HEK293 (cell line): ENCODE measurements around the gene FAM136A.
"Not testable (repeated sequence)": the region's sequence is repeated elsewhere in the genome, so short reads cannot be mapped to it uniquely, and the experiment has no call there.

Source experiments
- CTCF ChIA-PET: fragments of 350-600 bp; formaldehyde crosslinking; extraction: SDS; loops from one replicate; lab custom pipeline; 2021; ENCODE audit warnings: antibody characterized with exemption; lab: Yijun Ruan, JAX
- POLR2A ChIA-PET: fragments of 300-600 bp; formaldehyde crosslinking; extraction: SDS; loops from one replicate; lab custom pipeline; 2020; ENCODE audit warnings: antibody characterized with exemption, inconsistent platforms; lab: Yijun Ruan, JAX
- H3K27ac ChIP-seq: fragments of 200-500 bp; sonication (Bioruptor generic); 2 replicates; pipeline ENCODE4 v1.5.1; 2014; ENCODE audit warnings: low read depth, low read length, control low read depth, inconsistent platforms; ENCODE audit errors: extremely low read depth
- H3K36me3 ChIP-seq, 2 experiments: fragments of 200-500 bp in 1 of 2; sonication (Bioruptor generic) in 1 of 2; 1 replicate in 1 of 2; 2 replicates in 1 of 2; pipeline ENCODE4 v1.5.1; 2014 to 2017; ENCODE audit warnings: inconsistent platforms in 2 of 2, low read length in 2 of 2; ENCODE audit not compliant: control insufficient read depth in 2 of 2, insufficient read depth in 1 of 2
- H3K4me1 ChIP-seq: fragments of 200-500 bp; sonication (Bioruptor generic); 2 replicates; pipeline ENCODE4 v1.5.1; 2014; ENCODE audit warnings: mild to moderate bottlenecking, low read length, inconsistent platforms; ENCODE audit not compliant: control insufficient read depth, insufficient read depth
- H3K4me3 ChIP-seq: 2 replicates; pipeline ENCODE4 v1.5.1; 2011; ENCODE audit warnings: low read depth, mild to moderate bottlenecking, control low read depth, low read length, moderate library complexity
- H3K9me3 ChIP-seq: fragments of 200-500 bp; sonication (Bioruptor generic); 2 replicates; pipeline ENCODE4 v1.5.1; 2014; ENCODE audit warnings: low read depth, low read length, inconsistent platforms; ENCODE audit not compliant: control insufficient read depth, insufficient read depth
- KLF10 ChIP-seq: fragments of 450-650 bp; IDR thresholded peaks from 2 replicates; pipeline ENCODE4 v1.5.1; 2018; ENCODE audit warnings: missing biosample characterization, mild to moderate bottlenecking, missing genetic modification characterization
- KLF9 ChIP-seq: fragments of 450-650 bp; formaldehyde crosslinking; IDR thresholded peaks from 2 replicates; pipeline ENCODE4 v1.5.1; 2016; ENCODE audit warnings: missing biosample characterization, missing genetic modification characterization, low read depth
- ZNF518A ChIP-seq: fragments of 450-650 bp; formaldehyde crosslinking; conservative IDR thresholded peaks from 2 replicates; pipeline ENCODE4 v1.5.1; 2016; ENCODE audit warnings: low read depth, missing biosample characterization, missing genetic modification characterization
- TF ChIP-seq, protein P1 (sequence below): fragments of 450-650 bp; formaldehyde crosslinking; IDR thresholded peaks from 2 replicates; pipeline ENCODE4 v1.5.1; 2017; ENCODE audit warnings: missing biosample characterization, missing genetic modification characterization
- TF ChIP-seq, protein P2 (sequence below): fragments of 450-650 bp; formaldehyde crosslinking; IDR thresholded peaks from 2 replicates; pipeline ENCODE4 v1.5.1; 2016; ENCODE audit warnings: missing biosample characterization, missing genetic modification characterization, low read depth
- TF ChIP-seq, protein P3 (sequence below): fragments of 450-650 bp; formaldehyde crosslinking; IDR thresholded peaks from 2 replicates; pipeline ENCODE4 v1.5.1; 2016; ENCODE audit warnings: missing biosample characterization, missing genetic modification characterization
- TF ChIP-seq, protein P4 (sequence below): sonication (generic); formaldehyde crosslinking; IDR thresholded peaks from 2 replicates; pipeline ENCODE4 v1.8.1; 2022; ENCODE audit warnings: mild to moderate bottlenecking, moderate library complexity, missing genetic modification reagents

Gene FAM136A

DNA sequence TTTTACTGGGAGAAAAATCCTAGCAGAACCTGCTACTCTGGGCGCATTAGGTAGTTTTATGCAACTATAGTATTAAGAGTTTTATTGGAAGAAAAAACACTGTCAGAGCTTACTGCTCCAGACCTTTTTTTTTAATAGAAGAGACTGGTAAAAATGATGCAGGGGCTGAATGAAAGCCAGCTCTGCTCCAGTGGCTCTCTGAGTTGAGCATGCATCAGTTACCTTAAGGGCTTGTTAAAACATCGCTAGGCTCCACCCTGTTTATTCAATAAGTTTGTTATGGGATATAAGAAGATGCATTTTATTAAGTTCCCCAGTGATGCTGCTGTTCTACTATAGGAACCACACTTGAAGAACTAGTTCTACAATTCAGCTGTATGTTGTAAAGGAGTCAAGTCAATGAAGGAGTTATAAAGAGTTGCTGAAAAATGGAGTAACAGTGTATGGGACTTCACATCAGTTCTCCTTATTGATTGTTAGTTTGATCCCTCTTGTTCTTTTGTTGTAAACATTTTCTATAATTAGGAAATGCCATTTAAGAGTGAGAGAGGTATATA lies 21.5 kb downstream of the FAM136A start (continued):
- no peak for TF ChIP-seq ZNF518A
- TF ChIP-seq, all 188 proteins: peak for 0

GRCh38 chr2:70270323-70270722 lies 31.5 kb downstream of the FAM136A start:
- Histone ChIP-seq H3K27ac (no peak overlapping the region), H3K36me3 (peaks cover 17 to 33% of the 10 kb centered on the region in 2 experiments; a peak in 2 of 3 replicates), H3K9me3 (no peaks in the 10 kb centered on the region), H3K4me3 (no peak overlapping the region), H3K4me1 (no peaks in the 10 kb centered on the region)
- ChIA-PET CTCF (interaction anchor here (0.6 kb wide), 1 partner anchor 45 kb away, joined by 3 read pairs; no protein-coding TSS in a partner anchor), POLR2A (interaction anchor here (1.2 to 1.8 kb wide), 2 partner anchors 12 to 23 kb away, joined by 4 to 9 read pairs; partner anchors contain the start of genes PCYOX1 and SNRPG)
- TF ChIP-seq KLF10 (tag by site-specific recombination), result no peak
- TF ChIP-seq, protein P1, sequence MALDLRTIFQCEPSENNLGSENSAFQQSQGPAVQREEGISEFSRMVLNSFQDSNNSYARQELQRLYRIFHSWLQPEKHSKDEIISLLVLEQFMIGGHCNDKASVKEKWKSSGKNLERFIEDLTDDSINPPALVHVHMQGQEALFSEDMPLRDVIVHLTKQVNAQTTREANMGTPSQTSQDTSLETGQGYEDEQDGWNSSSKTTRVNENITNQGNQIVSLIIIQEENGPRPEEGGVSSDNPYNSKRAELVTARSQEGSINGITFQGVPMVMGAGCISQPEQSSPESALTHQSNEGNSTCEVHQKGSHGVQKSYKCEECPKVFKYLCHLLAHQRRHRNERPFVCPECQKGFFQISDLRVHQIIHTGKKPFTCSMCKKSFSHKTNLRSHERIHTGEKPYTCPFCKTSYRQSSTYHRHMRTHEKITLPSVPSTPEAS (tag by site-specific recombination), result no peak

GRCh38 chr2:70269422-70270302 lies 32.2 kb downstream of the FAM136A start:
- H3K27ac ChIP-seq, H3K9me3 ChIP-seq, H3K4me1 ChIP-seq, H3K4me3 ChIP-seq: not testable (repeated sequence)
- ChIA-PET POLR2A (interaction anchor here (1.2 to 1.8 kb wide), 2 partner anchors 11 to 24 kb away, joined by 4 to 9 read pairs; partner anchors contain the start of genes PCYOX1 and SNRPG), CTCF (interaction anchor here (0.6 kb wide), 1 partner anchor 44 kb away, joined by 3 read pairs; no protein-coding TSS in a partner anchor)
- peaks cover 18 to 33% of the 10 kb centered on the region in 2 experiments; a peak in 2 of 3 replicates for H3K36me3 ChIP-seq

DNA sequence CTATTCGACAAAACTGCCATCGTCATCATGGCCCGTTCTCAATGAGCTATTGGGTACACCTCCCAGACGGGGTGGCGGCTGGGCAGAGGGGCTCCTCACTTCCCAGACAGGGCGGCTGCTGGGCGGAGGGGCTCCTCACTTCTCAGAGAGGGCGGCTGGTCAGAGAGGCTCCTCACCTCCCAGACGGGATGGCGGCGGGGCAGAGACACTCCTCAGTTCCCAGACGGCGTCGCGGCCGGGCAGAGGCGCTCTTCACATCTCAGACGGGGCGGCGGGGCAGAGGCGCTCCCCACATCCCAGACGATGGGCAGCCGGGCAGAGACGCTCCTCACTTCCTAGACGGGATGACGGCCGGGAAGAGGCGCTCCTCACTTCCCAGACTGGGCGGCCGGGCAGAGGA lies 34.9 kb downstream of the FAM136A start:
- H3K4me3 ChIP-seq, POLR2A ChIA-PET, CTCF ChIA-PET, H3K27ac ChIP-seq, H3K9me3 ChIP-seq, H3K4me1 ChIP-seq: not testable (repeated sequence)
- H3K36me3 ChIP-seq, result peaks cover 33 to 49% of the 10 kb centered on the region in 2 experiments

GRCh38 chr2:70261501-70261900 lies 40.4 kb downstream of the FAM136A start:
- Histone ChIP-seq H3K9me3 (no peaks in the 10 kb centered on the region), H3K36me3 (peaks cover 42 to 61% of the 10 kb centered on the region in 2 experiments), H3K4me1 (0 out of 2 replicates have a peak, but pooled peaks cover 10% of the 10 kb centered on the region), H3K27ac (no peak overlapping the region), H3K4me3 (no peak overlapping the region)
- ChIA-PET POLR2A (no interaction called here), CTCF (interaction anchor here (1.0 kb wide), 1 partner anchor 40 kb away, joined by 3 read pairs; the partner anchor contains the start of gene FAM136A)
- TF ChIP-seq, protein P2, sequence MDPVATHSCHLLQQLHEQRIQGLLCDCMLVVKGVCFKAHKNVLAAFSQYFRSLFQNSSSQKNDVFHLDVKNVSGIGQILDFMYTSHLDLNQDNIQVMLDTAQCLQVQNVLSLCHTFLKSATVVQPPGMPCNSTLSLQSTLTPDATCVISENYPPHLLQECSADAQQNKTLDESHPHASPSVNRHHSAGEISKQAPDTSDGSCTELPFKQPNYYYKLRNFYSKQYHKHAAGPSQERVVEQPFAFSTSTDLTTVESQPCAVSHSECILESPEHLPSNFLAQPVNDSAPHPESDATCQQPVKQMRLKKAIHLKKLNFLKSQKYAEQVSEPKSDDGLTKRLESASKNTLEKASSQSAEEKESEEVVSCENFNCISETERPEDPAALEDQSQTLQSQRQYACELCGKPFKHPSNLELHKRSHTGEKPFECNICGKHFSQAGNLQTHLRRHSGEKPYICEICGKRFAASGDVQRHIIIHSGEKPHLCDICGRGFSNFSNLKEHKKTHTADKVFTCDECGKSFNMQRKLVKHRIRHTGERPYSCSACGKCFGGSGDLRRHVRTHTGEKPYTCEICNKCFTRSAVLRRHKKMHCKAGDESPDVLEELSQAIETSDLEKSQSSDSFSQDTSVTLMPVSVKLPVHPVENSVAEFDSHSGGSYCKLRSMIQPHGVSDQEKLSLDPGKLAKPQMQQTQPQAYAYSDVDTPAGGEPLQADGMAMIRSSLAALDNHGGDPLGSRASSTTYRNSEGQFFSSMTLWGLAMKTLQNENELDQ (tag by site-specific recombination), result no peak
- TF ChIP-seq, protein P3, sequence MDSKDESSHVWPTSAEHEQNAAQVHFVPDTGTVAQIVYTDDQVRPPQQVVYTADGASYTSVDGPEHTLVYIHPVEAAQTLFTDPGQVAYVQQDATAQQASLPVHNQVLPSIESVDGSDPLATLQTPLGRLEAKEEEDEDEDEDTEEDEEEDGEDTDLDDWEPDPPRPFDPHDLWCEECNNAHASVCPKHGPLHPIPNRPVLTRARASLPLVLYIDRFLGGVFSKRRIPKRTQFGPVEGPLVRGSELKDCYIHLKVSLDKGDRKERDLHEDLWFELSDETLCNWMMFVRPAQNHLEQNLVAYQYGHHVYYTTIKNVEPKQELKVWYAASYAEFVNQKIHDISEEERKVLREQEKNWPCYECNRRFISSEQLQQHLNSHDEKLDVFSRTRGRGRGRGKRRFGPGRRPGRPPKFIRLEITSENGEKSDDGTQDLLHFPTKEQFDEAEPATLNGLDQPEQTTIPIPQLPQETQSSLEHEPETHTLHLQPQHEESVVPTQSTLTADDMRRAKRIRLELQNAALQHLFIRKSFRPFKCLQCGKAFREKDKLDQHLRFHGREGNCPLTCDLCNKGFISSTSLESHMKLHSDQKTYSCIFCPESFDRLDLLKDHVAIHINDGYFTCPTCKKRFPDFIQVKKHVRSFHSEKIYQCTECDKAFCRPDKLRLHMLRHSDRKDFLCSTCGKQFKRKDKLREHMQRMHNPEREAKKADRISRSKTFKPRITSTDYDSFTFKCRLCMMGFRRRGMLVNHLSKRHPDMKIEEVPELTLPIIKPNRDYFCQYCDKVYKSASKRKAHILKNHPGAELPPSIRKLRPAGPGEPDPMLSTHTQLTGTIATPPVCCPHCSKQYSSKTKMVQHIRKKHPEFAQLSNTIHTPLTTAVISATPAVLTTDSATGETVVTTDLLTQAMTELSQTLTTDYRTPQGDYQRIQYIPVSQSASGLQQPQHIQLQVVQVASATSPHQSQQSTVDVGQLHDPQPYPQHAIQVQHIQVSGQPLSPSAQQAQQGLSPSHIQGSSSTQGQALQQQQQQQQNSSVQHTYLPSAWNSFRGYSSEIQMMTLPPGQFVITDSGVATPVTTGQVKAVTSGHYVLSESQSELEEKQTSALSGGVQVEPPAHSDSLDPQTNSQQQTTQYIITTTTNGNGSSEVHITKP, result no peak
- TF ChIP-seq, protein P4, sequence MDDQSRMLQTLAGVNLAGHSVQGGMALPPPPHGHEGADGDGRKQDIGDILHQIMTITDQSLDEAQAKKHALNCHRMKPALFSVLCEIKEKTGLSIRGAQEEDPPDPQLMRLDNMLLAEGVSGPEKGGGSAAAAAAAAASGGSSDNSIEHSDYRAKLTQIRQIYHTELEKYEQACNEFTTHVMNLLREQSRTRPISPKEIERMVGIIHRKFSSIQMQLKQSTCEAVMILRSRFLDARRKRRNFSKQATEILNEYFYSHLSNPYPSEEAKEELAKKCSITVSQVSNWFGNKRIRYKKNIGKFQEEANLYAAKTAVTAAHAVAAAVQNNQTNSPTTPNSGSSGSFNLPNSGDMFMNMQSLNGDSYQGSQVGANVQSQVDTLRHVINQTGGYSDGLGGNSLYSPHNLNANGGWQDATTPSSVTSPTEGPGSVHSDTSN (CRISPR knock-in tag), result no peak
- TF ChIP-seq KLF9 (tag by site-specific recombination), result no peak
